Measurements from ENCODE around the gene SCGB1D4. TPM values are rescaled to one million over a fixed set of nuclear protein-coding genes. Genes with fewer than 3 reads are reported as not detected.

SCGB1D4 gene
- total RNA-seq, 1 experiment from 2014 or later, result not detected

- H3K9me3 Mint-ChIP-seq, result peaks cover 37 to 38% of the 10 kb centered on the region in 2 experiments
- Histone ChIP-seq H3K27ac (ENCODE audit: insufficient read length, low read depth, low read length) (no peak overlapping the region), H3K9me3 (ENCODE audit: control insufficient read depth, low read depth, low read length) (peaks cover 16% of the 10 kb centered on the region), H3K4ac (ENCODE audit: low read depth, low read length) (no peak overlapping the region), H3K56ac (ENCODE audit: insufficient read length, low read depth, low read length) (no peak overlapping the region), H3K79me1 (ENCODE audit: insufficient read depth, low read depth, low read length, poor library complexity, severe bottlenecking) (no peaks in the 10 kb centered on the region), H2AFZ (ENCODE audit: low read length) (no peak overlapping the region), H2BK20ac (ENCODE audit: low read depth, low read length, poor library complexity, severe bottlenecking) (no peak overlapping the region), H2BK15ac (ENCODE audit: low read depth, low read length) (no peak overlapping the region), H2BK12ac (ENCODE audit: insufficient read length, low read depth, low read length) (no peak overlapping the region), H3K27me3 (ENCODE audit: insufficient read depth, low read length) (no peaks in the 10 kb centered on the region), H2BK5ac (ENCODE audit: insufficient read length, low read length) (no peak overlapping the region), H4K5ac (ENCODE audit: insufficient read length, low read depth, low read length) (no peak overlapping the region), H3T11ph (ENCODE audit: low read length) (no peak overlapping the region), H3K23me2 (ENCODE audit: insufficient read length, low read depth, low read length, poor library complexity, severe bottlenecking) (no peaks in the 10 kb centered on the region), H3K18ac (ENCODE audit: insufficient read length, low read depth, low read length) (no peak overlapping the region), H4K8ac (replicated peaks; ENCODE audit: insufficient read length, low read depth, low read length) (no peak overlapping the region), H3K23ac (ENCODE audit: insufficient read length, low read depth, low read length) (no peak overlapping the region), H3K79me2 (ENCODE audit: insufficient read depth, low read length) (no peaks in the 10 kb centered on the region), H3K4me1 (ENCODE audit: insufficient read depth, low read length) (no peaks in the 10 kb centered on the region), H4K20me1 (ENCODE audit: control insufficient read depth, insufficient read depth, insufficient read length) (no peaks in the 10 kb centered on the region), H3K14ac (ENCODE audit: insufficient read depth, low read length) (no peak overlapping the region), H3K9ac (ENCODE audit: extremely low read depth, insufficient read length, low read length) (no peak overlapping the region), H2AK5ac (ENCODE audit: insufficient read length, low read length) (no peak overlapping the region), H2BK120ac (ENCODE audit: low read depth, low read length, poor library complexity, severe bottlenecking) (no peak overlapping the region), H3K4me2 (ENCODE audit: insufficient read depth, insufficient read length, low read length) (no peak overlapping the region), H4K91ac (ENCODE audit: insufficient read length, low read depth, low read length) (no peak overlapping the region)
- TF ChIP-seq CTCF (conservative IDR thresholded peaks at IDR 0.05), result no peak
- peaks cover 3 to 8% of the 10 kb centered on the region in 2 experiments; a peak in 2 of 4 replicates for H3K4me1 Mint-ChIP-seq
- peaks cover 0 to 13% (median 1%) of the 10 kb centered on the region in 3 experiments; a peak in 6 of 7 replicates for H3K36me3 Mint-ChIP-seq (ENCODE audit: insufficient read depth in 1 of 3, low read depth in 3 of 3)
- WGBS (ENCODE audit: extremely low coverage, insufficient read length, low lambda C conversion rate), result no CpG with 5 or more reads among the region's 2 CpGs
- H3K27ac Mint-ChIP-seq, result no peak overlapping the region
- H3K4me3 Mint-ChIP-seq, result no peak overlapping the region
- H3K27me3 Mint-ChIP-seq (ENCODE audit: low read depth), result peaks cover 10% of the 10 kb centered on the region
- DNase-seq, result no peak
Measured at GRCh38 chr11:62256281-62256680, 42.6 kb downstream of the SCGB1D4 start.

Data from H9 (cell line).